Measurements from ENCODE around the gene HYCC2.
"Not testable (repeated sequence)": the region's sequence is repeated elsewhere in the genome, so short reads cannot be mapped to it uniquely, and the experiment has no call there.

The HYCC2 gene

DNA sequence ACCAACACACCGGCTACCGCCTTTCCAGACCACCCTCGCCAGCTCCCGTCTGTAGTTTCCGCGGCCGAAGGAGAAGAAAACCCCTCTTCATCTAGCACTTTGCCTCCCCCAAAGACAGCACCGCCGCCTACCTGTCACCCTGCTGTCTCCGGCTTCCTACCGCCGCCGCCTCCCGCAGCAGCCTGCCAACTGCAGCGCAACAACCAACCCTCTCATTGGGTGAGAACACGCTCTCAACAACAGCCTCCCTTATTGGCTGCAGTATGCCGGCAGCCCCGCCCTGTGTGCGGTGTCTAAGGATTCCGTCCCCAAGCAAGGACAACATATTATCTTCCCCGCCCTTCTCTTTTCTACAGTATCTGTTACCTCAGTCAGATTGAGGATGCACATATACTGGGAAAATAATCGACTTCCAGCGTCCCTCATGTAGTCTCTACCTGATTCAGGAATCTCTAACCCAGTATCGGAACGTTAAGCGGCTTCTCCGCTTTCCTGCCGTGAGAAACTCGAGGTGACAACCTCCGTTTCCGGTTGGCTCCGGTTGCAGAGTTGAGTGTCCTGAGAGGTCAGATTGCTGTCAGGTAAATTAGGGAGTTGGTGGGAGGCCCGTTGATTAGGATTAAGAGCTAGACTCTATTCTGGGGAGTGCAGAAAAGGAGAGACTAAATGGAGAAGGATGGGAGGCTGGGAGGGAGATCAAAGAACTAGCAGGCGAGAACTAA is at the start of gene HYCC2, which contains the start of gene NDUFB3:
TSS of gene HYCC2 (minus strand) at position 193 of the 722 bp plus-strand sequence. CDS start 47,662 bp downstream, outside the sequence.
TSS of gene NDUFB3 (plus strand) at position 523 of the 722 bp plus-strand sequence. CDS start 6,882 bp downstream, outside the sequence.
- peak; percentile 89 for DNase-seq (ENCODE audit: low read depth)

- DNase-seq (ENCODE audit: low read depth): no peak
Measured at GRCh38 chr2:201118961-201119854, 47.7 kb upstream of the HYCC2 start.

GRCh38 chr2:201118121-201118960 is 46.9 kb upstream of the HYCC2 start:
- peak; percentile 87 for DNase-seq (ENCODE audit: low read depth)

DNA sequence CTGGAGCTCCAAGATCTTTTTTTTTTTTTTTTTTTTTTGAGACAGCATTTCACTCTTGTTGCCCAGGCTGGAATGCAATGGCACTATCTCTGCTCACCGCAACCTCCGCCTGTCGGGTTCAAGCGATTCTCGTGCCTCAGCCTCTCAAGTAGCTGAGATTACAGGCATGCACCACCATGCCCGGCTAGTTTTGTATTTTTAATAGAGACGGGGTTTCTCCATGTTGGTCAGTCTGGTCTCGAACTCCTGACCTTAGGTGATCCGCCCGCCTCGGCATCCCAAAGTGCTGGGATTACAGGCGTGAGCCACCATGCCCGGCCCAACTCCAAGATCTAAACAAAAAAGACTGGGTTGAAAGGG is 46.2 kb upstream of the HYCC2 start:
- DNase-seq (ENCODE audit: low read depth): not testable (repeated sequence)

GRCh38 chr2:201116959-201117734 is 45.7 kb upstream of the HYCC2 start:
- DNase-seq (ENCODE audit: low read depth): no peak

DNA sequence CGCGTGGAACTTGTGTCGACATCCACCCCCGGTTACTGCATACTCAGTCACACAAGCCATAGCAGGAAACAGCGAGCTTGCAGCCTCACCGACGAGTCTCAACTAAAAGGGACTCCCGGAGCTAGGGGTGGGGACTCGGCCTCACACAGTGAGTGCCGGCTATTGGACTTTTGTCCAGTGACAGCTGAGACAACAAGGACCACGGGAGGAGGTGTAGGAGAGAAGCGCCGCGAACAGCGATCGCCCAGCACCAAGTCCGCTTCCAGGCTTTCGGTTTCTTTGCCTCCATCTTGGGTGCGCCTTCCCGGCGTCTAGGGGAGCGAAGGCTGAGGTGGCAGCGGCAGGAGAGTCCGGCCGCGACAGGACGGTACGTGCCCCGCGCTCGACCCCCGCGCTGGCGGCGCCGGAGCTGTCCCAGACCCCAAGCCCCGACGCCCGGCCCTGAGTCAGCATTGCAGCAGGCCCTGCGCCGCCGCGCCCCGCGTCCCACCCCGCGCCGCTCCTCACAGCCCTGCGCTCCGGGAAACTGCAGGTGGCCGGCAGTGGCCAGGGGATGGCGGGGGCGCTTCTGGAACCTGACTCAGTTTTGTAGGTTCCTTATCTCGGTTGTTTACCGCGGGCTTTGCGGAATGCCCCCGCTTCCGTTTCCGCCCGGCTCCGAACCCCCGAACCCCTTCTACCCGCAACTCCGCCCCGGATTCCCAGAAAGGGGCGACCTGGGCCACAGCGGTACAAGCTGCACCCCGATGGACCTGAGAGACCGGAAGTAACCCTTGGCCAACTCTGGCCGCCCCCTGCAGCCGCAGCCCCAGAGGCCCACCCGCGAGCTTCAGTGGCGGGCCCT is 44.9 kb upstream of the HYCC2 start, which contains the start of gene CFLAR:
TSS of gene CFLAR (plus strand) at position 50 of the 844 bp plus-strand sequence. CDS start 13,702 bp downstream, outside the sequence.
- DNase-seq (ENCODE audit: low read depth): peak; percentile 97

DNA sequence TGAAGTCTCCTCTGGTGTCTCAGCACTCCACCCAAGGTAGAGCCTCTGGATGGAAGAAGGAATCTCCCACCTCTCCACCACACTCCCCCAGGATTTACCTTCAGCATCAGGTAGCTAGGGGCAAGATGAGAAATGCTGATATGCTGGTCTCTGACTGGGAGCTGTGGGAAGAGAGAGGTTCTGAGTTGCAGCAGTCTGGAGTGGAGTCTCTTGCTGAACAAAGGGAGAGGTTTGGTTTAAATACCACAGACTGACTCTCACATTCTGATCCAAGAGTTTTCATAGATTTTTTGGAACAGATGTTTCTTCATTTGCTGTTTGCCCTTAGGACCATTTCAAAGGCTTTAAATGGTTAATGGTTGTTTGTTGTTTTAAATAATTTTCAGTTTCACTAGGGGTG is 43.4 kb upstream of the HYCC2 start:
- no peak for DNase-seq (ENCODE audit: low read depth)

GRCh38 chr2:201114350-201114749 is 42.9 kb upstream of the HYCC2 start:
- no peak for DNase-seq (ENCODE audit: low read depth)

DNA sequence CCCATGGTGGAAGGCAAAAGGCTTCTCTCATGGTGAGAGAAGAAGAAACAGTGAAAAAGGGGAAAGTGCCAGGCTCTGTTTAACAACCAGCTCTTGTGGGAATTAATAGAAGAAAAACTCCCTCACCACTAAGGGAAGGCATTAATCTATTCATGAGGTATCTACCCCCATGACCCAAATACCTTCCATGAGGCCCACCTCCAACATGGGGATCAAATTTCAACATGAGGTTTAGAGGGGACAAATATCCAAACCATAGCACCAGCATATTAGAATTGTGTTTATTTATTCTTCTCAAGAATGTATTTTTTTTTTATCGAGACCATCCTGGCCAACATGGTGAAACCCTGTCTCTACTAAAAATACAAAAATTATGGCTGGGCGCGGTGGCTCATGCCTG is 39.6 kb upstream of the HYCC2 start:
- no peak for DNase-seq (ENCODE audit: low read depth)

DNA sequence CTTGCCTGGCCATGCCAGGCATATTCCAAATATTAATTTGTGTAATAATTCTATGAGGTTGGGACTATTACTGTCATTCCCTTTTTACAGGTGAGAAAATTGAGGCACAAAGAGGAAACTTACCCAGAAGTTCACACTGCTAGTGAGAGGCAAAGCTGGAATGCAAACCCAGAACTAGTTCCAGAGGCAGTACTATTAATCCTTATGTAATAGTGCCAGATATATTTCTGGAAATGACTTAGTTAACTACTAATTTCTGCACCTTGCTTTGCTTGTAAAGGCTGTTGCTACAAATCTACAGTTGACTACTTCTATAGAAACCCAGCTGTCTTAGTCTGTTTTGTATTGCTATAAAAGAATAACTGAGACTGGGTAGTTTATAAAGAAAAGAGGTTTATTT is 39.1 kb upstream of the HYCC2 start:
- DNase-seq (ENCODE audit: low read depth): no peak

GRCh38 chr2:201109186-201109585 is 37.7 kb upstream of the HYCC2 start:
- DNase-seq (ENCODE audit: low read depth): no peak

GRCh38 chr2:201108341-201108740 is 36.9 kb upstream of the HYCC2 start:
- no peak for DNase-seq (ENCODE audit: low read depth)

DNA sequence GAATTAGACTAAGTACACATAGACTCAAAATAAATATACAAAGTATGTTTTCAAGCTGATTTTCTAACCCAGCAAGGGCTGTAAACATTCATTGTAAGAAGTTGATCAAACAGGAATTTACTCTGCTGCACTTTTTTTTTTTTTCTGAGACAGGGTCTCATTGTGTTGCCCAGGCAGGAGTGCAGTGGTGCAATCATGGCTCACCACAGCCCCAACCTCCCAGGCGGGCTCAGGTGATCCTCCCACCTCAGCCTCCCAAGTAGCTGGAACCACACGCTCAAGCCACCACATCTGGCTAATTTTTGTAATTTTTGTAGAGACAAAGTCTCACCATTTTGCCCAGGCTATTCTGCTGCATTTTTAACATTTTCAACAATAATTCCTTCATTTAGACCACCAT is 36.2 kb upstream of the HYCC2 start:
- DNase-seq (ENCODE audit: low read depth): no peak

DNA sequence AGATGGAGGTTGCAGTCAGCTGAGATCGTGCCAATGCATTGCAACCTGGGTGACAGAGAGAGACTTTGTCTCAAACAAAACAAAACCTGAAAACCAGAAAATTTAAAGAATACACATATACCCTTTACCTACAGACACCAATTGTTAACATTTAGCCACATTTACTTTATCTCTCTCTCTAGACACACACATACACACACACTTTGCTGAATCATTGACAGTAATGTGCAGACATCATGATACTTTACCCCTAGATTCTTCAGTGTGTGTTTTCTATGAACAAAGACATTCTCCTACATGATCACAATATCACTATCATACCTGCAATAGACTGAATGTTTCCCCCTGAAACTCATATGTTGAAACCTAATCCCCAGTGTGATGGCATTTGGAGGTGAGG is 34.3 kb upstream of the HYCC2 start:
- no peak for DNase-seq (ENCODE audit: low read depth)

DNA sequence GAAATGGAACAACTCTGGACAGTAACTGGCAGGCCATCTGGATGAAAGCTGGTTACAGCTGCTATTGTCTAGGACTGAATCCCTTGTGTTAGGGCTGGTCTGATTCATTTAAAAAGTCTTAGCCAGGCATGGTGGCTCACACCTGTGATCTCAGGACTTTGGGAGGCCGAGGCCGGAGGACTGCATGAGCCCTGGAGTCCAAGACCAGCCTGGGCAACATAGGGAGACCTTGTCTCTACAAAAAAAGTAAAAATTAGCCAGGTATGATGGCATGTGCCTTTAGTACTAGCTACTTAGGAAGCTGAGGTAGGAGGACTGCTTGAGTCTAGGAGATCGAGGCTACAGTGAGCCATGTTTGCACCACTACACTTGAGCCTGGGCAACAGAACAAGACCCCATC is 29.0 kb upstream of the HYCC2 start:
- no peak for DNase-seq (ENCODE audit: low read depth)

DNA sequence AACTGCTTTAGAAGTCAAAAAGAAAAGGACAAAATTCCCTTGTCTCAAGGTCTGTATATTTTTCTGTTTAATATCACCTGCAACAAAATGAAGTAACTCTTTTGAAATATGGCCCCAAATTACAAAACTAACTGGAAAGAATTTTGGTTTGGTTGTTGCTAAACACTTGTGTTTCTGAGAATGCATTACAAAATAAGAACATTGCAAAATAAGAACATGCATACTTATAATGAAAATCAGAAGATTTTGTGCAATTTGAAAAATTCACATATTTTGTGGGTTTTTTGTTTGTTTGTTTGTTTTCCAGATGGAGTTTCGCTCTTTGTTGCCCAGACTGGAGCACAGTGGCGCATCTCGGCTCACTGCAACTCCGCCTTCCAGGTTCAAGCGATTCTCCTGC is 22.1 kb upstream of the HYCC2 start:
- no peak for DNase-seq (ENCODE audit: low read depth)

DNA sequence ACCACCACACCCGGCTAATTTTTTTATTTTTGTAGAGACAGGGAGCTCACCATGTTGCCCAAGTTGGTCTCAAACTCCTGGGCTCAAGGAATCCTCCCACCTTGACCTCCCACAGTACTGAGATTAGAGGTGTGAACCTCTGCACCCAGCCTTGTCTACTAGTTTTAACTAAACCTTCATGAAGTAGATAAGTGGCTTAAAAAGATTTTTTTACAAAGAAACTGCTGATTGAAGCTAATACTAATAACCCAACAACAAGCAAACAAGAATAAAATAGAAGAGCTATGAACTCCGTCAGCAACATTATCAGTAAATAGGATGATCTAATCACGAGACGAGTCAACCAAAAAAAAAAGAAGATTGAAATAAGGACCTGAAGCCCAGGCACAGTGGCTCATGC is 19.1 kb upstream of the HYCC2 start:
- DNase-seq (ENCODE audit: low read depth): no peak

- DNase-seq (ENCODE audit: low read depth): no peak
Measured at GRCh38 chr2:201084863-201085262, 13.4 kb upstream of the HYCC2 start.

- DNase-seq (ENCODE audit: low read depth): no peak
Measured at GRCh38 chr2:201074996-201075395, 3.5 kb upstream of the HYCC2 start.

DNA sequence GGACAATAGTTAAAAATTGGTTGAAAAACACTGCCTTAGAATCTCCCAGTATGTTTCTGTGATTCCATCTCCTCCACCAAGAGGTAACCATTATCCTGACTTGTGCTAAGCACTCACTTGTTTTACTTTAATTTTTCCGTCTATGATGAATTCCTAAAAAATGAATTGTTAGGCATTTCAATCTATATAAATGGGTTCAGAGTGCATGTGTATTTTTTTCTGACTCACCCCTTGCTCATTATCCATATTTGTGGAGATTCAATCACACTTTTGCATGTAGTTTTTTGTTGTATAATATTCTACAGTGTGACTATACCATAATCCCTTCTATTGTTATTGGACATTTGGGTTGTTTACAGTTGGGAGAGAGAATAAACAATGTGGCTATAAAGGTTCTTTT is 1.6 kb upstream of the HYCC2 start:
- DNase-seq (ENCODE audit: low read depth): no peak

- DNase-seq (ENCODE audit: low read depth): no peak
Measured at GRCh38 chr2:201072201-201072530, 695 bp upstream of the HYCC2 start.
